Measurements from ENCODE around the gene HSD3B7. TPM values are rescaled to one million over a fixed set of nuclear protein-coding genes. Genes with fewer than 3 reads are reported as not detected.

HSD3B7 gene
- total RNA-seq, 6 donors from 2014 or later, result 10.5 to 38.8 (median 21.3) TPM

GRCh38 chr16:30980434-30980833 lies 4.6 kb upstream of the HSD3B7 start:
- no peaks in the 10 kb centered on the region for H3K9me3 ChIP-seq
- no peak overlapping the region for H3K4me3 ChIP-seq
- DNase-seq (peak in 1 of 2 donors; percentile 83), ATAC-seq (ENCODE audit: low FRiP score in 2 of 2) (no peak)
- TF ChIP-seq EP300 (IDR thresholded peaks at IDR 0.05) (no peak), POLR2AphosphoS5 (IDR thresholded peaks at IDR 0.05) (no peak), POLR2A (IDR thresholded peaks at IDR 0.05) (no peak)
- TF ChIP-seq, protein P1, sequence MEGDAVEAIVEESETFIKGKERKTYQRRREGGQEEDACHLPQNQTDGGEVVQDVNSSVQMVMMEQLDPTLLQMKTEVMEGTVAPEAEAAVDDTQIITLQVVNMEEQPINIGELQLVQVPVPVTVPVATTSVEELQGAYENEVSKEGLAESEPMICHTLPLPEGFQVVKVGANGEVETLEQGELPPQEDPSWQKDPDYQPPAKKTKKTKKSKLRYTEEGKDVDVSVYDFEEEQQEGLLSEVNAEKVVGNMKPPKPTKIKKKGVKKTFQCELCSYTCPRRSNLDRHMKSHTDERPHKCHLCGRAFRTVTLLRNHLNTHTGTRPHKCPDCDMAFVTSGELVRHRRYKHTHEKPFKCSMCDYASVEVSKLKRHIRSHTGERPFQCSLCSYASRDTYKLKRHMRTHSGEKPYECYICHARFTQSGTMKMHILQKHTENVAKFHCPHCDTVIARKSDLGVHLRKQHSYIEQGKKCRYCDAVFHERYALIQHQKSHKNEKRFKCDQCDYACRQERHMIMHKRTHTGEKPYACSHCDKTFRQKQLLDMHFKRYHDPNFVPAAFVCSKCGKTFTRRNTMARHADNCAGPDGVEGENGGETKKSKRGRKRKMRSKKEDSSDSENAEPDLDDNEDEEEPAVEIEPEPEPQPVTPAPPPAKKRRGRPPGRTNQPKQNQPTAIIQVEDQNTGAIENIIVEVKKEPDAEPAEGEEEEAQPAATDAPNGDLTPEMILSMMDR (IDR thresholded peaks at IDR 0.05), result no peak
- H3K27me3 ChIP-seq, result no peaks in the 10 kb centered on the region
- WGBS, 2 donors, result 87 to 94% methylated on average over 5 to 21 of the region's 29 CpGs
- H3K36me3 ChIP-seq, result peaks cover 16 to 93% (median 78%) of the 10 kb centered on the region in 4 donors
- peaks cover 5 to 8% (median 6%) of the 10 kb centered on the region in 4 donors for H3K4me1 ChIP-seq
- no peak overlapping the region for H3K27ac ChIP-seq

DNA sequence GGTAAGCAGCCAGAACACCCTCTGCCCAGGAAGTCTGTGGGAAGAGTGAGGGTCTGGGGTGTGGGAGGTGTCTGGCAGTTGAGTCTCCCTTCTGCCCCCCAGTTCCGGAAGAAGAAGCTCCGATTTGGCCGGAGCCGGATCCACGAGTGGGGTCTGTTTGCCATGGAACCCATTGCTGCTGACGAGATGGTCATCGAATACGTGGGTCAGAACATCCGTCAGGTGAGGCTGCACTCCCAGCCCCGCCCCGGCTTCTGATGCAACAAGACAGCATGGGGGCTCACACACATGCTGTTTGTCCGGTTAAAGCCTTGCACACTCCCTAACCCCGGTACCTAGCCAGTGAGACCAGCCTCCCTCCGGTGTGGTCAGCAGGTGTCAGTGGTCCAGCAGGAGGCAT lies 4.0 kb upstream of the HSD3B7 start:
- H3K36me3 ChIP-seq, result peaks cover 16 to 88% (median 73%) of the 10 kb centered on the region in 4 donors
- peaks cover 8 to 11% (median 9%) of the 10 kb centered on the region in 4 donors for H3K4me1 ChIP-seq
- H3K4me3 ChIP-seq, result no peak overlapping the region
- H3K9me3 ChIP-seq, result no peaks in the 10 kb centered on the region
- TF ChIP-seq, protein P1 (IDR thresholded peaks at IDR 0.05), result no peak
- TF ChIP-seq POLR2A (IDR thresholded peaks at IDR 0.05) (no peak), EP300 (IDR thresholded peaks at IDR 0.05) (no peak), POLR2AphosphoS5 (IDR thresholded peaks at IDR 0.05) (no peak)
- no peaks in the 10 kb centered on the region for H3K27me3 ChIP-seq
- H3K27ac ChIP-seq, result no peak overlapping the region
- ATAC-seq (ENCODE audit: low FRiP score in 2 of 2) (no peak), DNase-seq (no peak)
- WGBS, 2 donors, result 90 to 100% methylated on average over 4 to 14 of the region's 14 CpGs

- TF ChIP-seq, protein P1 (IDR thresholded peaks at IDR 0.05), result no peak
- TF ChIP-seq EP300 (IDR thresholded peaks at IDR 0.05), result no peak
- TF ChIP-seq POLR2AphosphoS5 (IDR thresholded peaks at IDR 0.05), result no peak
- no peak for TF ChIP-seq POLR2A (IDR thresholded peaks at IDR 0.05)
- ATAC-seq (ENCODE audit: low FRiP score in 2 of 2), result peak in 1 of 2 donors; percentile 77
Measured at GRCh38 chr16:30982548-30983288, 2.3 kb upstream of the HSD3B7 start.

GRCh38 chr16:30983289-30983889 lies 1.6 kb upstream of the HSD3B7 start:
- Histone ChIP-seq H3K4me3 (no peak overlapping the region), H3K4me1 (peaks cover 8 to 11% (median 9%) of the 10 kb centered on the region in 4 donors), H3K27me3 (no peaks in the 10 kb centered on the region), H3K27ac (no peak overlapping the region), H3K9me3 (no peaks in the 10 kb centered on the region), H3K36me3 (peaks cover 12 to 67% (median 55%) of the 10 kb centered on the region in 4 donors)
- TF ChIP-seq POLR2AphosphoS5 (IDR thresholded peaks at IDR 0.05) (no peak), EP300 (IDR thresholded peaks at IDR 0.05) (no peak), POLR2A (IDR thresholded peaks at IDR 0.05) (no peak)
- TF ChIP-seq, protein P1 (IDR thresholded peaks at IDR 0.05), result no peak
- WGBS, 2 donors, result 85 to 90% methylated on average over 12 to 24 of the region's 25 CpGs
- no peak for DNase-seq
- no peak for ATAC-seq (ENCODE audit: low FRiP score in 2 of 2)

More at GRCh38 chr16:30982548-30983288, 2.3 kb upstream of the HSD3B7 start:
- WGBS, 2 donors, result 85 to 93% methylated on average over 16 of the region's 17 CpGs
- H3K4me1 ChIP-seq, result peaks cover 8 to 11% (median 9%) of the 10 kb centered on the region in 4 donors
- no peaks in the 10 kb centered on the region for H3K9me3 ChIP-seq
- peaks cover 12 to 74% (median 57%) of the 10 kb centered on the region in 4 donors for H3K36me3 ChIP-seq
- no peak overlapping the region for H3K4me3 ChIP-seq
- no peak for DNase-seq
- no peak overlapping the region for H3K27ac ChIP-seq
- no peaks in the 10 kb centered on the region for H3K27me3 ChIP-seq
